Calu3 (cell line): ENCODE results near the gene CCN5. TPM values are rescaled to one million over a fixed set of nuclear protein-coding genes. Genes with fewer than 3 reads are reported as not detected.

ENCODE experiments used
- BruUV-seq: library from RNA; stranded (reverse); fragments of 400-500 nt; replicated peaks from 2 replicates; lab custom pipeline; 2021; lab: Mats Ljungman, UMichigan
- CTCF ChIA-PET: fragments of 300-600 bp; sonication (Branson Sonifier 250); formaldehyde crosslinking; loops from one replicate; lab custom pipeline; 2022; ENCODE audit warnings: antibody characterized with exemption; lab: Charles Lee
- DNase-seq: peaks from one replicate; pipeline ENCODE4 v3.0.0; 2022
- H3K27ac Mint-ChIP-seq: one replicate; pipeline ENCODE4 v1.8.0; 2022; ENCODE audit warnings: mixed read lengths; ENCODE audit not compliant: unreplicated experiment
- H3K27me3 Mint-ChIP-seq: one replicate; pipeline ENCODE4 v1.8.0; 2022; ENCODE audit warnings: mixed read lengths; ENCODE audit not compliant: unreplicated experiment
- H3K36me3 Mint-ChIP-seq: one replicate; pipeline ENCODE4 v1.8.0; 2022; ENCODE audit warnings: mild to moderate bottlenecking, moderate library complexity, mixed read lengths; ENCODE audit not compliant: insufficient read depth, unreplicated experiment
- H3K4me1 Mint-ChIP-seq: one replicate; pipeline ENCODE4 v1.8.0; 2022; ENCODE audit warnings: mild to moderate bottlenecking, low read depth, mixed read lengths; ENCODE audit not compliant: unreplicated experiment
- H3K4me3 Mint-ChIP-seq: one replicate; pipeline ENCODE4 v1.8.0; 2022; ENCODE audit warnings: mild to moderate bottlenecking, low read depth, moderate library complexity, mixed read lengths; ENCODE audit not compliant: unreplicated experiment
- H3K9me3 Mint-ChIP-seq: one replicate; pipeline ENCODE4 v1.8.0; 2022; ENCODE audit warnings: low read depth, mixed read lengths; ENCODE audit not compliant: unreplicated experiment
- intact Hi-C: fragments of 100-400 bp; cut with micrococcal nuclease; formaldehyde crosslinking; loops from one replicate; pipeline ENCODE4 v1.10.0; 2022; ENCODE audit not compliant: unreplicated experiment
- total RNA-seq: library from RNA; stranded (reverse); gene quantifications from 2 replicates; pipeline ENCODE4 v1.2.3, GENCODE V29; 2022
- TF ChIP-seq, protein P1 (sequence below): fragments of 200-600 bp; IDR thresholded peaks from one replicate; pipeline ENCODE4 v1.8.0; 2022; ENCODE audit warnings: antibody characterized with exemption; ENCODE audit not compliant: unreplicated experiment

Gene CCN5
- total RNA-seq, 1 experiment from 2014 or later, result 0.94 TPM

DNA sequence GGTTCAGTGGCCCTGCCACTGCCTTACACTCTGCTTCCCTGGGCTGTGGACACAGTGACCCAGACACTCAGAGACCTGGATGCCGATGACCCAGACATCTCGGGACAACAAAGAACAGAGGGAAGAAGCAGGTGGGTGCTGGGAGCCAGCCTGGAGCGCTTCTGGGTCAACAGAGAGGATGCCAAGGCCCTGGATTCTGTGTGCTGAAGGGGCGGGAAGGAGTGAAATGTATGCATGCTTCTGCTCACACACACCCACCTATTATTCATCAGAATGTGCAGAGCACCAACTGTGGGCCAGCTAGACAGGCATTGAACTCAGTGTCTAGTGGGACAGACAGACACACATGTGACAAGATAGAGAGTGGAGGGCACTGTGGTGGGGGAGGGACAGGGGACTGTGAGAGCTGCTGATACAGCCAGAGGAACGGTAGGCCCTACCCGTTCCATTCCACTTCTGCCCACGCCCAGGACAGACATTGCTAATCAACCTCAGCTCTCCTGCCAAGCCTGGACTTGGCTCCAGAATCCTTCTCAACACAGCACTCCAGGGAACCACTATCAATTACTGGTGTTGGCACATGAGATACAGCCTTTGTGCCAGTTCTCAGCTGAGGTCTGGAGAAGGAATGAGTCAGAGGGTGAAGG is 50.7 kb downstream of the CCN5 start:
- Mint-ChIP-seq H3K27me3 (peaks cover 56% of the 10 kb centered on the region), H3K27ac (no peak overlapping the region), H3K4me3 (no peak overlapping the region), H3K9me3 (no peaks in the 10 kb centered on the region), H3K4me1 (peaks cover 12% of the 10 kb centered on the region), H3K36me3 (no peaks in the 10 kb centered on the region)
- peak; percentile 41 for DNase-seq
- TF ChIP-seq, protein P1, sequence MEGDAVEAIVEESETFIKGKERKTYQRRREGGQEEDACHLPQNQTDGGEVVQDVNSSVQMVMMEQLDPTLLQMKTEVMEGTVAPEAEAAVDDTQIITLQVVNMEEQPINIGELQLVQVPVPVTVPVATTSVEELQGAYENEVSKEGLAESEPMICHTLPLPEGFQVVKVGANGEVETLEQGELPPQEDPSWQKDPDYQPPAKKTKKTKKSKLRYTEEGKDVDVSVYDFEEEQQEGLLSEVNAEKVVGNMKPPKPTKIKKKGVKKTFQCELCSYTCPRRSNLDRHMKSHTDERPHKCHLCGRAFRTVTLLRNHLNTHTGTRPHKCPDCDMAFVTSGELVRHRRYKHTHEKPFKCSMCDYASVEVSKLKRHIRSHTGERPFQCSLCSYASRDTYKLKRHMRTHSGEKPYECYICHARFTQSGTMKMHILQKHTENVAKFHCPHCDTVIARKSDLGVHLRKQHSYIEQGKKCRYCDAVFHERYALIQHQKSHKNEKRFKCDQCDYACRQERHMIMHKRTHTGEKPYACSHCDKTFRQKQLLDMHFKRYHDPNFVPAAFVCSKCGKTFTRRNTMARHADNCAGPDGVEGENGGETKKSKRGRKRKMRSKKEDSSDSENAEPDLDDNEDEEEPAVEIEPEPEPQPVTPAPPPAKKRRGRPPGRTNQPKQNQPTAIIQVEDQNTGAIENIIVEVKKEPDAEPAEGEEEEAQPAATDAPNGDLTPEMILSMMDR, result no peak
- intact Hi-C loops, result no loop called here
- no TSS peak for BruUV-seq
- CTCF ChIA-PET, result interaction anchor here (0.6 to 1.0 kb wide), 2 partner anchors 19 to 127 kb away, joined by 3 read pairs; no protein-coding TSS in a partner anchor

- no peak for DNase-seq
- Mint-ChIP-seq H3K27me3 (peaks cover 45% of the 10 kb centered on the region), H3K4me1 (peaks cover 12% of the 10 kb centered on the region), H3K9me3 (no peaks in the 10 kb centered on the region), H3K27ac (no peak overlapping the region), H3K4me3 (no peak overlapping the region), H3K36me3 (no peaks in the 10 kb centered on the region)
- TF ChIP-seq, protein P1, result no peak
- CTCF ChIA-PET, result no interaction called here
- intact Hi-C loops, result no loop called here
- no TSS peak for BruUV-seq
Measured at GRCh38 chr20:44768256-44768655, 53.1 kb downstream of the CCN5 start.

DNA sequence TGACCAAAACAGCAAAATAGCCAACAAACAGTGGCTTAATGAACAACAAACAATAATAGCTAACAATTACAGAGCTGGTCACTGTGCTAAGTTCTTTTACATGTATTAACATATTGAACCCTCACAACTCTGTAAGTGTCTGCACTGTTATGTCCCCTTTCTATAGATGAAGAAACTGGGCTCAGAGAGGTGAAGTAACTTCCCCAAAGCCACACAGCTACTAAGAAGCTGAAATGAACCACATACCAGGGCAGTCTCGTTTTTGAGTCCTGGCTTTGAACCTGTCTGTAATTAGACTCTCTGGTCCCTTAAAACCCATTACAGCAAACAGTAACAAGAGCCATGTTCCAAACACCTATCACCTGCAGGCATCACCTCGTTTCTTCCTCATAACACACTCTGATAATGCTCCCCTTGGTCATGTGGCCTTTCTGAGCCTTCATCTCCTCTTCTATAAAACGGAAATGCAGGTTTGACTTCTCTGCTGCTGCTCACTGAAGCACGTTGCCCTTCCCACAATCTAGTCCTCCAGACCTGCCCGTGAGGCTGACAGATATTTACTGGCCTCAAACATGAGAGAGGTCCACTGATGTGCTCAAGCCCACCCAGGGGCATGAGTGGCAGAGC is 53.8 kb downstream of the CCN5 start:
- intact Hi-C loops, result no loop called here
- TF ChIP-seq, protein P1, result no peak
- no TSS peak for BruUV-seq
- Mint-ChIP-seq H3K9me3 (no peaks in the 10 kb centered on the region), H3K4me1 (peaks cover 12% of the 10 kb centered on the region), H3K27me3 (peaks cover 38% of the 10 kb centered on the region), H3K4me3 (no peak overlapping the region), H3K36me3 (no peaks in the 10 kb centered on the region), H3K27ac (no peak overlapping the region)
- DNase-seq, result no peak
- CTCF ChIA-PET, result no interaction called here

- H3K27ac Mint-ChIP-seq, result no peak overlapping the region
- H3K27me3 Mint-ChIP-seq, result peaks cover 32% of the 10 kb centered on the region
- H3K4me3 Mint-ChIP-seq, result no peak overlapping the region
- no peak for DNase-seq
- CTCF ChIA-PET, result no interaction called here
- no TSS peak for BruUV-seq
- intact Hi-C loops, result no loop called here
- TF ChIP-seq, protein P1, result no peak
- H3K4me1 Mint-ChIP-seq, result peaks cover 12% of the 10 kb centered on the region
- no peaks in the 10 kb centered on the region for H3K36me3 Mint-ChIP-seq
- H3K9me3 Mint-ChIP-seq, result no peaks in the 10 kb centered on the region
Measured at GRCh38 chr20:44769481-44769863, 54.3 kb downstream of the CCN5 start.
